Activated T-helper 17 cell treated with anti-CD3 and anti-CD28 coated beads, Interleukin-2, amount 50 U/mL, for 72 hours (primary cell): ENCODE results near the gene FZD7. TPM values are rescaled to one million over a fixed set of nuclear protein-coding genes. Genes with fewer than 3 reads are reported as not detected.

Experiments
- ATAC-seq: fragments of 150-1000 bp; cut with Tn5 transposase; replicated peaks from 2 replicates; pipeline ENCODE4 v1.10.0; 2021; ENCODE audit warnings: mild to moderate bottlenecking, moderate library complexity
- H3K27ac Mint-ChIP-seq: one replicate; pipeline ENCODE4 v1.8.0; 2022; ENCODE audit warnings: mixed read lengths
- H3K27me3 Mint-ChIP-seq: one replicate; pipeline ENCODE4 v1.8.0; 2022; ENCODE audit warnings: mixed read lengths
- H3K36me3 Mint-ChIP-seq: one replicate; pipeline ENCODE4 v1.8.0; 2022; ENCODE audit warnings: low read depth, mild to moderate bottlenecking, mixed read lengths
- H3K4me1 Mint-ChIP-seq: one replicate; pipeline ENCODE4 v1.8.0; 2022; ENCODE audit warnings: mixed read lengths
- H3K4me3 Mint-ChIP-seq: one replicate; pipeline ENCODE4 v1.8.0; 2022; ENCODE audit warnings: mild to moderate bottlenecking, mixed read lengths
- H3K9me3 Mint-ChIP-seq: one replicate; pipeline ENCODE4 v1.8.0; 2022; ENCODE audit warnings: mixed read lengths
- total RNA-seq, 2 donors: library from RNA; stranded (reverse); gene quantifications; one replicate each; pipeline ENCODE4 v1.2.3, GENCODE V29; 2022

The FZD7 gene
- total RNA-seq, 2 donors from 2014 or later, result 0.06 to 1.6 TPM

GRCh38 chr2:202038471-202039277 is 5.0 kb downstream of the FZD7 start:
- no peaks in the 10 kb centered on the region for H3K4me1 Mint-ChIP-seq
- no peak overlapping the region for H3K27ac Mint-ChIP-seq
- H3K9me3 Mint-ChIP-seq, result no peaks in the 10 kb centered on the region
- H3K4me3 Mint-ChIP-seq, result no peak overlapping the region
- H3K36me3 Mint-ChIP-seq, result no peaks in the 10 kb centered on the region
- no peak for ATAC-seq
- H3K27me3 Mint-ChIP-seq, result peaks cover 25% of the 10 kb centered on the region

GRCh38 chr2:202039278-202040078 is 5.8 kb downstream of the FZD7 start:
- Mint-ChIP-seq H3K27ac (no peak overlapping the region), H3K4me1 (no peaks in the 10 kb centered on the region), H3K4me3 (no peak overlapping the region), H3K36me3 (no peaks in the 10 kb centered on the region), H3K27me3 (peaks cover 28% of the 10 kb centered on the region), H3K9me3 (no peaks in the 10 kb centered on the region)
- ATAC-seq, result no peak

- peaks cover 35% of the 10 kb centered on the region for H3K27me3 Mint-ChIP-seq
- no peak for ATAC-seq
- no peaks in the 10 kb centered on the region for H3K4me1 Mint-ChIP-seq
- no peaks in the 10 kb centered on the region for H3K9me3 Mint-ChIP-seq
- H3K36me3 Mint-ChIP-seq, result no peaks in the 10 kb centered on the region
- no peak overlapping the region for H3K27ac Mint-ChIP-seq
- H3K4me3 Mint-ChIP-seq, result no peak overlapping the region
These were observed 6.6 kb downstream of the FZD7 start for GRCh38 chr2:202040079-202040844.

- no peak overlapping the region for H3K27ac Mint-ChIP-seq
- H3K4me3 Mint-ChIP-seq, result no peak overlapping the region
- peaks cover 46% of the 10 kb centered on the region for H3K27me3 Mint-ChIP-seq
- no peaks in the 10 kb centered on the region for H3K4me1 Mint-ChIP-seq
- no peaks in the 10 kb centered on the region for H3K9me3 Mint-ChIP-seq
- no peaks in the 10 kb centered on the region for H3K36me3 Mint-ChIP-seq
- no peak for ATAC-seq
These were observed 8.8 kb downstream of the FZD7 start for GRCh38 chr2:202042444-202042843.

- Mint-ChIP-seq H3K27ac (no peak overlapping the region), H3K4me1 (no peaks in the 10 kb centered on the region), H3K27me3 (peaks cover 46% of the 10 kb centered on the region), H3K9me3 (no peaks in the 10 kb centered on the region), H3K36me3 (no peaks in the 10 kb centered on the region), H3K4me3 (no peak overlapping the region)
- ATAC-seq, result no peak
These were observed 9.8 kb downstream of the FZD7 start for GRCh38 chr2:202043475-202043874.

GRCh38 chr2:202044777-202045176 is 11.1 kb downstream of the FZD7 start:
- H3K9me3 Mint-ChIP-seq, result no peaks in the 10 kb centered on the region
- no peak overlapping the region for H3K4me3 Mint-ChIP-seq
- H3K27ac Mint-ChIP-seq, result no peak overlapping the region
- ATAC-seq, result no peak
- H3K27me3 Mint-ChIP-seq, result peaks cover 41% of the 10 kb centered on the region
- H3K36me3 Mint-ChIP-seq, result no peaks in the 10 kb centered on the region
- no peaks in the 10 kb centered on the region for H3K4me1 Mint-ChIP-seq

- Mint-ChIP-seq H3K27ac (no peak overlapping the region), H3K27me3 (peaks cover 36% of the 10 kb centered on the region), H3K4me1 (no peaks in the 10 kb centered on the region), H3K36me3 (no peaks in the 10 kb centered on the region), H3K9me3 (no peaks in the 10 kb centered on the region), H3K4me3 (no peak overlapping the region)
- no peak for ATAC-seq
These were observed 12.9 kb downstream of the FZD7 start for GRCh38 chr2:202046572-202046971.

GRCh38 chr2:202049092-202049728 is 15.6 kb downstream of the FZD7 start:
- Mint-ChIP-seq H3K36me3 (no peaks in the 10 kb centered on the region), H3K27ac (no peak overlapping the region), H3K4me3 (no peak overlapping the region), H3K27me3 (peaks cover 41% of the 10 kb centered on the region), H3K4me1 (no peaks in the 10 kb centered on the region), H3K9me3 (no peaks in the 10 kb centered on the region)
- ATAC-seq, result no peak

- peaks cover 37% of the 10 kb centered on the region for H3K27me3 Mint-ChIP-seq
- H3K4me1 Mint-ChIP-seq, result no peaks in the 10 kb centered on the region
- no peak overlapping the region for H3K27ac Mint-ChIP-seq
- H3K9me3 Mint-ChIP-seq, result no peaks in the 10 kb centered on the region
- no peaks in the 10 kb centered on the region for H3K36me3 Mint-ChIP-seq
- H3K4me3 Mint-ChIP-seq, result no peak overlapping the region
- no peak for ATAC-seq
These were observed 16.2 kb downstream of the FZD7 start for GRCh38 chr2:202049840-202050239.

GRCh38 chr2:202050652-202051051 is 17.0 kb downstream of the FZD7 start:
- Mint-ChIP-seq H3K27ac (no peak overlapping the region), H3K36me3 (no peaks in the 10 kb centered on the region), H3K27me3 (peaks cover 35% of the 10 kb centered on the region), H3K9me3 (no peaks in the 10 kb centered on the region), H3K4me3 (no peak overlapping the region), H3K4me1 (no peaks in the 10 kb centered on the region)
- ATAC-seq, result no peak

- H3K27ac Mint-ChIP-seq, result no peak overlapping the region
- H3K4me3 Mint-ChIP-seq, result no peak overlapping the region
- peaks cover 32% of the 10 kb centered on the region for H3K27me3 Mint-ChIP-seq
- no peaks in the 10 kb centered on the region for H3K36me3 Mint-ChIP-seq
- no peaks in the 10 kb centered on the region for H3K9me3 Mint-ChIP-seq
- no peak for ATAC-seq
- no peaks in the 10 kb centered on the region for H3K4me1 Mint-ChIP-seq
These were observed 18.0 kb downstream of the FZD7 start for GRCh38 chr2:202051499-202052161.

GRCh38 chr2:202052235-202052634 is 18.6 kb downstream of the FZD7 start:
- H3K9me3 Mint-ChIP-seq, result no peaks in the 10 kb centered on the region
- H3K4me3 Mint-ChIP-seq, result no peak overlapping the region
- H3K27me3 Mint-ChIP-seq, result peaks cover 32% of the 10 kb centered on the region
- ATAC-seq, result no peak
- H3K27ac Mint-ChIP-seq, result no peak overlapping the region
- H3K4me1 Mint-ChIP-seq, result no peaks in the 10 kb centered on the region
- no peaks in the 10 kb centered on the region for H3K36me3 Mint-ChIP-seq

- no peak for ATAC-seq
- Mint-ChIP-seq H3K27me3 (peaks cover 40% of the 10 kb centered on the region), H3K4me3 (no peak overlapping the region), H3K4me1 (no peaks in the 10 kb centered on the region), H3K27ac (no peak overlapping the region), H3K36me3 (no peaks in the 10 kb centered on the region), H3K9me3 (no peaks in the 10 kb centered on the region)
These were observed 21.0 kb downstream of the FZD7 start for GRCh38 chr2:202054679-202055078.

- no peak for ATAC-seq
- H3K27me3 Mint-ChIP-seq, result peaks cover 43% of the 10 kb centered on the region
- H3K9me3 Mint-ChIP-seq, result no peaks in the 10 kb centered on the region
- no peaks in the 10 kb centered on the region for H3K36me3 Mint-ChIP-seq
- H3K4me3 Mint-ChIP-seq, result no peak overlapping the region
- no peaks in the 10 kb centered on the region for H3K4me1 Mint-ChIP-seq
- no peak overlapping the region for H3K27ac Mint-ChIP-seq
These were observed 23.0 kb downstream of the FZD7 start for GRCh38 chr2:202056611-202057010.
